A549 (cell line): ENCODE measurements around the gene BANK1. TPM values are rescaled to one million over a fixed set of nuclear protein-coding genes. Genes with fewer than 3 reads are reported as not detected.

Experiments used
- ATAC-seq, 2 experiments: fragments of 200-7000 bp in 1 of 2; fragments of >200 bp in 1 of 2; cut with Nextera tagmentation in 1 of 2; cut with Tn5 transposase in 1 of 2; 3 replicates each; pipeline versions ENCODE4 v1.8.0 to v1.9.1; 2018 to 2020; ENCODE audit warnings: mild to moderate bottlenecking in 1 of 2, moderate library complexity in 1 of 2
- CTCF ChIA-PET: fragments of 300-600 bp; sonication (Branson Sonifier 250); formaldehyde crosslinking; extraction: SDS; loops from one replicate; lab custom pipeline; 2021; ENCODE audit warnings: antibody characterized with exemption, inconsistent platforms; lab: Yijun Ruan, JAX
- POLR2A ChIA-PET: fragments of 350-600 bp; formaldehyde crosslinking; extraction: SDS; loops from one replicate; lab custom pipeline; 2021; ENCODE audit warnings: antibody characterized with exemption, inconsistent platforms; lab: Yijun Ruan, JAX
- DNase-seq, 2 experiments: peaks; one replicate each; pipeline versions ENCODE4 v3.0.0 to v3.0.0-alpha.2; 2011 to 2016; ENCODE audit warnings: low read depth in 1 of 2, low spot score in 1 of 2
- FAIRE-seq: peaks from 2 replicates; lab custom pipeline; 2011; peaks lifted over from hg19 to GRCh38; lab: Jason Lieb, UNC
- H3K27ac ChIP-seq, 2 experiments: fragments of >200 bp; sonication (Bioruptor Twin); formaldehyde crosslinking; 3 replicates each; pipeline ENCODE4 v1.5.1; 2016 to 2017
- H3K4me1 ChIP-seq: fragments of >200 bp; sonication (Bioruptor Twin); formaldehyde crosslinking; 3 replicates; pipeline ENCODE4 v1.6.1; 2016
- H3K4me2 ChIP-seq: fragments of >200 bp; sonication (Bioruptor Twin); formaldehyde crosslinking; 3 replicates; pipeline ENCODE4 v1.6.1; 2016
- H3K4me3 ChIP-seq: fragments of >200 bp; sonication (Bioruptor Twin); formaldehyde crosslinking; 3 replicates; pipeline ENCODE4 v1.5.1; 2016
- H3K9me3 ChIP-seq: fragments of >200 bp; sonication (Bioruptor Twin); formaldehyde crosslinking; 3 replicates; pipeline ENCODE4 v1.6.1; 2016
- ATOH8 ChIP-seq: fragments of 250-450 bp; sonication (Bioruptor Pico); IDR thresholded peaks from 2 replicates; pipeline ENCODE4 v1.5.0; 2020; ENCODE audit warnings: low read depth, mild to moderate bottlenecking, moderate library complexity
- BHLHE40 ChIP-seq: IDR thresholded peaks from 2 replicates; pipeline ENCODE4 v1.6.1; 2012; ENCODE audit warnings: low read depth, low read length, inconsistent platforms
- CHD2 ChIP-seq: fragments of 150-350 bp; IDR thresholded peaks from 2 replicates; pipeline ENCODE4 v1.6.1; 2014; ENCODE audit warnings: low read length; ENCODE audit not compliant: partially characterized antibody
- CHD4 ChIP-seq: fragments of 200-600 bp; sonication (generic); IDR thresholded peaks from 2 replicates; pipeline ENCODE4 v1.6.1; 2016; ENCODE audit warnings: antibody characterized with exemption, mild to moderate bottlenecking, borderline replicate concordance
- ESRRA ChIP-seq: fragments of 150-350 bp; IDR thresholded peaks from 2 replicates; pipeline ENCODE4 v1.6.1; 2014; ENCODE audit warnings: mild to moderate bottlenecking, low read length, borderline replicate concordance
- FOSL2 ChIP-seq, 2 experiments: fragments of 450-650 bp in 1 of 2; fragments of >200 bp in 1 of 2; sonication (Bioruptor Twin) in 1 of 2; formaldehyde crosslinking; IDR thresholded peaks; 2 replicates each; pipeline versions ENCODE4 v1.5.0 to v1.6.1; 2016 to 2020; ENCODE audit warnings: mild to moderate bottlenecking in 1 of 2, moderate library complexity in 1 of 2
- GATA3 ChIP-seq: IDR thresholded peaks from 2 replicates; pipeline ENCODE4 v1.6.1; 2012; ENCODE audit warnings: borderline replicate concordance
- HDAC2 ChIP-seq: fragments of 200-600 bp; sonication (generic); IDR thresholded peaks from 2 replicates; pipeline ENCODE4 v1.6.1; 2016
- HOXB5 ChIP-seq: fragments of 250-450 bp; sonication (Bioruptor Pico); IDR thresholded peaks from 2 replicates; pipeline ENCODE4 v1.5.0; 2020; ENCODE audit warnings: mild to moderate bottlenecking, moderate library complexity
- JUNB ChIP-seq: fragments of >200 bp; sonication (Bioruptor Twin); formaldehyde crosslinking; IDR thresholded peaks from 2 replicates; pipeline ENCODE4 v1.6.1; 2016
- KDM5A ChIP-seq: fragments of 200-600 bp; sonication (generic); IDR thresholded peaks from 2 replicates; pipeline ENCODE4 v1.6.1; 2016; ENCODE audit warnings: antibody characterized with exemption, mild to moderate bottlenecking
- MAZ ChIP-seq: fragments of 150-350 bp; IDR thresholded peaks from 2 replicates; pipeline ENCODE4 v1.6.1; 2014; ENCODE audit warnings: antibody characterized with exemption, low read depth, low read length, borderline replicate concordance
- MYC ChIP-seq: IDR thresholded peaks from 2 replicates; pipeline ENCODE4 v1.6.1; 2012; ENCODE audit warnings: mild to moderate bottlenecking, inconsistent platforms, low read length, improper control_type of control experiment, borderline replicate concordance
- NFE2L2 ChIP-seq: fragments of 150-350 bp; conservative IDR thresholded peaks from 2 replicates; pipeline ENCODE4 v1.6.1; 2014; ENCODE audit warnings: low read length
- NPAS2 ChIP-seq: fragments of 250-450 bp; sonication (Bioruptor Pico); IDR thresholded peaks from 2 replicates; pipeline ENCODE4 v1.8.0; 2022; ENCODE audit warnings: mild to moderate bottlenecking, moderate library complexity, borderline replicate concordance
- NR3C1 ChIP-seq: fragments of >200 bp; sonication (Bioruptor Twin); formaldehyde crosslinking; IDR thresholded peaks from 3 replicates; pipeline ENCODE4 v1.6.1; 2017
- POLR2AphosphoS2 ChIP-seq: conservative IDR thresholded peaks from 2 replicates; pipeline ENCODE4 v1.6.1; 2012; ENCODE audit warnings: low read length, improper control_type of control experiment, inconsistent platforms
- RCOR1 ChIP-seq: fragments of 150-350 bp; IDR thresholded peaks from 2 replicates; pipeline ENCODE4 v1.6.1; 2014; ENCODE audit warnings: antibody characterized with exemption, low read length, low read depth
- RNF2 ChIP-seq: fragments of 200-600 bp; sonication (generic); IDR thresholded peaks from 2 replicates; pipeline ENCODE4 v1.6.1; 2016; ENCODE audit warnings: low read depth, mild to moderate bottlenecking, antibody characterized with exemption, moderate library complexity, borderline replicate concordance
- ZFP36 ChIP-seq: fragments of 450-650 bp; IDR thresholded peaks from 2 replicates; pipeline ENCODE4 v1.6.1; 2014; ENCODE audit warnings: borderline replicate concordance; ENCODE audit not compliant: partially characterized antibody
- WGBS: methylation state at CpG from one replicate; pipeline ENCODE4 v1.1.6; 2017; ENCODE audit errors: missing lambda C conversion rate; 5-methylcytosine and 5-hydroxymethylcytosine counted together
- polyA plus RNA-seq, 4 experiments: library from polyadenylated mRNA; depleted of rRNA in 3 of 4; stranded (reverse); fragments of >200 nt; fragmentation: RNase III in 1 of 4; extraction: RNeasy Plus Mini Kit Qiagen cat#74134 plus additional on column Dnase treatment in 1 of 4; gene quantifications; 2 replicates in 3 of 4; 3 replicates in 1 of 4; pipeline ENCODE4 v1.2.3, GENCODE V29; 2011 to 2017
- TF ChIP-seq, protein P1 (sequence below): IDR thresholded peaks from 2 replicates; pipeline ENCODE4 v1.6.1; 2012; ENCODE audit warnings: low read depth, borderline replicate concordance
- TF ChIP-seq, protein P2 (sequence below): fragments of 150-350 bp; IDR thresholded peaks from 2 replicates; pipeline ENCODE4 v1.6.1; 2014; ENCODE audit warnings: low read depth, mild to moderate bottlenecking, low read length
- TF ChIP-seq, protein P3 (sequence below): fragments of >200 bp; sonication (Bioruptor Twin); formaldehyde crosslinking; IDR thresholded peaks from 3 replicates; pipeline ENCODE4 v1.5.1; 2016

The BANK1 gene
- polyA plus RNA-seq, 2 of the 4 experiments (the other 2 are of a cell fraction) = 2.8 to 6.1 TPM

- no peaks in the 10 kb centered on the region for H3K4me1 ChIP-seq
- no peak for FAIRE-seq
- no peak for DNase-seq
- POLR2A ChIA-PET = no interaction called here
- peaks cover 3% of the 10 kb centered on the region; the same call in 2 of the 3 replicates for H3K9me3 ChIP-seq
- H3K4me3 ChIP-seq = no peak overlapping the region
- TF ChIP-seq, protein P1, sequence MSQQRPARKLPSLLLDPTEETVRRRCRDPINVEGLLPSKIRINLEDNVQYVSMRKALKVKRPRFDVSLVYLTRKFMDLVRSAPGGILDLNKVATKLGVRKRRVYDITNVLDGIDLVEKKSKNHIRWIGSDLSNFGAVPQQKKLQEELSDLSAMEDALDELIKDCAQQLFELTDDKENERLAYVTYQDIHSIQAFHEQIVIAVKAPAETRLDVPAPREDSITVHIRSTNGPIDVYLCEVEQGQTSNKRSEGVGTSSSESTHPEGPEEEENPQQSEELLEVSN = no peak
- no peak for TF ChIP-seq HDAC2
- no peak overlapping the region for H3K27ac ChIP-seq
- H3K4me2 ChIP-seq = no peak overlapping the region
- WGBS = 43% methylated on average over 3 of the region's 3 CpGs
- no peak for ATAC-seq
- CTCF ChIA-PET = no interaction called here
Measured at GRCh38 chr4:102103368-102103767, 312.8 kb downstream of the BANK1 start.

GRCh38 chr4:102104278-102104677 is 313.7 kb downstream of the BANK1 start:
- Histone ChIP-seq H3K4me3 (no peak overlapping the region), H3K4me2 (no peak overlapping the region), H3K27ac (no peak overlapping the region), H3K4me1 (no peaks in the 10 kb centered on the region)
- DNase-seq = no peak
- TF ChIP-seq NR3C1 = no peak
- TF ChIP-seq, all 56 proteins: peak for 0
- CTCF ChIA-PET = no interaction called here
- POLR2A ChIA-PET = no interaction called here
- FAIRE-seq (no peak), ATAC-seq (no peak)
- H3K9me3 ChIP-seq = peaks cover 3% of the 10 kb centered on the region; the same call in 2 of the 3 replicates

- H3K27ac ChIP-seq = no peak overlapping the region
- TF ChIP-seq FOSL2 (IDR thresholded peaks at IDR 0.05) (no peak), FOSL2 (CRISPR knock-in tag; IDR thresholded peaks at IDR 0.05) (peak; percentile 39; the same call in 1 of the 2 replicates), CHD4 (no peak), GATA3 (peak; percentile 69)
- TF ChIP-seq, all 56 proteins: peak for 2
- no peak overlapping the region for H3K4me2 ChIP-seq
- peaks cover 3% of the 10 kb centered on the region; the same call in 2 of the 3 replicates for H3K9me3 ChIP-seq
- no peaks in the 10 kb centered on the region for H3K4me1 ChIP-seq
- CTCF ChIA-PET = no interaction called here
- DNase-seq (peak in 1 of 2 experiments; percentile 68), ATAC-seq (peak in 1 of 2 experiments; percentile 65; a peak in 2 of 6 replicates), FAIRE-seq (no peak)
- WGBS = 4% methylated on average over 1 of the region's 1 CpG
- H3K4me3 ChIP-seq = no peak overlapping the region
- POLR2A ChIA-PET = no interaction called here
Measured at GRCh38 chr4:102105983-102106382, 315.5 kb downstream of the BANK1 start.

DNA sequence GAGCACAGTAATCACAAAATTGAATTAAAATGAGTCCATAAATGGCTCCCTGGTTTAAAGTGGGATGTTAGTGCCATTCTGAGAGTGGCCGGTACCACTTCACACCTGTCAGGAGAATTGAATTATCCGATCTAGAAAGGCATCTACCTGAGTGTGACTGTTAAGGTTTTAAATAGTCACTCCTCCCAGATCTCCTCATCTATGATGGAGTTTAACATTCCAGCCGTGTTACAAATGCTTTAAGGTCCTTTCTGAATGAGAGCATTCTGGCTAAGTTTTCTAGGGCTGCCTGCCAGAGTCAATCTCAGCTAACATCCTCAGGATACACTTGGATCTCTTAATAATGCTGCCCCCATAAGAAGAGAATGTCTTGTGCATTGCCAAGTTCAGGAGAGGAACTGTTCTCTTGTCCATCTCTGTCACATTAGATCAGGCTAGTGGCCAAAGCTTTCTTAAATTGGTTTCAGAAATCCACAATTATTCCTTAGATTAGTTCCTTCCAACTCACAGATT is 323.6 kb downstream of the BANK1 start:
- ATAC-seq (no peak), FAIRE-seq (no peak), DNase-seq (no peak)
- H3K9me3 ChIP-seq = no peaks in the 10 kb centered on the region
- no peak for TF ChIP-seq JUNB
- no peak for TF ChIP-seq HOXB5 (CRISPR knock-in tag)
- TF ChIP-seq BHLHE40 = no peak
- TF ChIP-seq NR3C1 = no peak
- TF ChIP-seq MYC = no peak
- no peak overlapping the region for H3K4me3 ChIP-seq
- POLR2A ChIA-PET = no interaction called here
- no peaks in the 10 kb centered on the region for H3K4me1 ChIP-seq
- WGBS = 58% methylated on average over 3 of the region's 3 CpGs
- H3K4me2 ChIP-seq = no peak overlapping the region
- CTCF ChIA-PET = interaction anchor here (0.5 kb wide), 1 partner anchor 1500 kb away, joined by 3 read pairs; no protein-coding TSS in a partner anchor
- H3K27ac ChIP-seq = no peak overlapping the region

DNA sequence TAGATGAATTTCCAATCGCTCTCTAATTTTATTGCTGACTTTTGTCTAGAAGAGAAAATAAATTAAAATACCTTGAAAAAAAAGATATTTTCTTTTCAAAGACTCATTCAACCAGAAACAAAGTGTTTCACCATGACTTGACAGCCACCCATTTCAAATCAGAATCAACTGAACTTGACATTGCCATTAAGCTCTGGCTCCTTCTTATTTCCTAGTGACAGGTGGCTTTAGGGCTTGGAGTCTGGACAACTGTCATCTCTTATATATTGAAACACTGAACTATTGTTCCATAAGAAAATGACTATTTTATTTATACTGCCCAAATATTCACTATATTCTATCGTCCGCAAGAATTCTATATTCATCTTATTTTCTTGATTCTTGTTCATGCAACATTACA is 325.6 kb downstream of the BANK1 start:
- no peak for FAIRE-seq
- POLR2A ChIA-PET = no interaction called here
- CTCF ChIA-PET = no interaction called here
- no peak overlapping the region for H3K4me3 ChIP-seq
- DNase-seq = no peak
- H3K4me2 ChIP-seq = no peak overlapping the region
- no peak overlapping the region for H3K27ac ChIP-seq
- H3K9me3 ChIP-seq = 0 out of 3 replicates have a peak, but pooled peaks cover 3% of the 10 kb centered on the region
- H3K4me1 ChIP-seq = no peaks in the 10 kb centered on the region
- WGBS = 80% methylated on average over 3 of the region's 3 CpGs
- ATAC-seq = no peak
- TF ChIP-seq, protein P2, sequence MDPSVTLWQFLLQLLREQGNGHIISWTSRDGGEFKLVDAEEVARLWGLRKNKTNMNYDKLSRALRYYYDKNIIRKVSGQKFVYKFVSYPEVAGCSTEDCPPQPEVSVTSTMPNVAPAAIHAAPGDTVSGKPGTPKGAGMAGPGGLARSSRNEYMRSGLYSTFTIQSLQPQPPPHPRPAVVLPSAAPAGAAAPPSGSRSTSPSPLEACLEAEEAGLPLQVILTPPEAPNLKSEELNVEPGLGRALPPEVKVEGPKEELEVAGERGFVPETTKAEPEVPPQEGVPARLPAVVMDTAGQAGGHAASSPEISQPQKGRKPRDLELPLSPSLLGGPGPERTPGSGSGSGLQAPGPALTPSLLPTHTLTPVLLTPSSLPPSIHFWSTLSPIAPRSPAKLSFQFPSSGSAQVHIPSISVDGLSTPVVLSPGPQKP = no peak
- TF ChIP-seq NR3C1 (no peak), NPAS2 (no peak), RNF2 (no peak), MAZ (no peak), POLR2AphosphoS2 (no peak), ZFP36 (no peak), CHD4 (no peak), RCOR1 (no peak), KDM5A (no peak), NFE2L2 (no peak), ATOH8 (CRISPR knock-in tag) (no peak), ESRRA (no peak), CHD2 (no peak)
- TF ChIP-seq, protein P3, sequence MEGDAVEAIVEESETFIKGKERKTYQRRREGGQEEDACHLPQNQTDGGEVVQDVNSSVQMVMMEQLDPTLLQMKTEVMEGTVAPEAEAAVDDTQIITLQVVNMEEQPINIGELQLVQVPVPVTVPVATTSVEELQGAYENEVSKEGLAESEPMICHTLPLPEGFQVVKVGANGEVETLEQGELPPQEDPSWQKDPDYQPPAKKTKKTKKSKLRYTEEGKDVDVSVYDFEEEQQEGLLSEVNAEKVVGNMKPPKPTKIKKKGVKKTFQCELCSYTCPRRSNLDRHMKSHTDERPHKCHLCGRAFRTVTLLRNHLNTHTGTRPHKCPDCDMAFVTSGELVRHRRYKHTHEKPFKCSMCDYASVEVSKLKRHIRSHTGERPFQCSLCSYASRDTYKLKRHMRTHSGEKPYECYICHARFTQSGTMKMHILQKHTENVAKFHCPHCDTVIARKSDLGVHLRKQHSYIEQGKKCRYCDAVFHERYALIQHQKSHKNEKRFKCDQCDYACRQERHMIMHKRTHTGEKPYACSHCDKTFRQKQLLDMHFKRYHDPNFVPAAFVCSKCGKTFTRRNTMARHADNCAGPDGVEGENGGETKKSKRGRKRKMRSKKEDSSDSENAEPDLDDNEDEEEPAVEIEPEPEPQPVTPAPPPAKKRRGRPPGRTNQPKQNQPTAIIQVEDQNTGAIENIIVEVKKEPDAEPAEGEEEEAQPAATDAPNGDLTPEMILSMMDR = no peak
